ENCODE data around the gene MAP4. TPM values are rescaled to one million over a fixed set of nuclear protein-coding genes. Genes with fewer than 3 reads are reported as not detected.

Gene MAP4
- total and polyA plus RNA-seq, 2 of the 13 experiments (the other 11 are each of a cell fraction or from before 2014, with no cell fraction given), result 33.1 to 38.7 TPM

GRCh38 chr3:47824541-47825473, 191.4 kb downstream of the MAP4 start (continued):
- TF ChIP-seq PATZ1 (CRISPR knock-in tag; IDR thresholded peaks at IDR 0.05), result no peak
- TF ChIP-seq E2F5 (CRISPR knock-in tag; conservative IDR thresholded peaks at IDR 0.05), result peak; percentile 71; the same call in 1 of the 2 replicates
- TF ChIP-seq ZSCAN29 (CRISPR knock-in tag; conservative IDR thresholded peaks at IDR 0.05), result peak; percentile 56; the same call in 1 of the 2 replicates
- no peak for TF ChIP-seq GTF3A (CRISPR knock-in tag; conservative IDR thresholded peaks at IDR 0.05)
- TF ChIP-seq CSRNP1 (CRISPR knock-in tag; IDR thresholded peaks at IDR 0.05), result peak; percentile 22; the same call in 1 of the 2 replicates
- no peak for TF ChIP-seq MTF2 (CRISPR knock-in tag; IDR thresholded peaks at IDR 0.05; ENCODE audit: borderline replicate concordance)
- TF ChIP-seq DNMT3B (CRISPR knock-in tag; conservative IDR thresholded peaks at IDR 0.05), result no peak
- no peak for TF ChIP-seq HOXA7 (CRISPR knock-in tag; IDR thresholded peaks at IDR 0.05)
- no peak for TF ChIP-seq ZBTB40 (IDR thresholded peaks at IDR 0.05)
- peak; percentile 69 for TF ChIP-seq ZBTB40 (CRISPR knock-in tag; IDR thresholded peaks at IDR 0.05)
